Lower lobe of right lung (tissue), 2 donors: ENCODE results near the gene RIPOR3. TPM values are rescaled to one million over a fixed set of nuclear protein-coding genes. Genes with fewer than 3 reads are reported as not detected.

Experiments
- ATAC-seq, 2 donors: fragments of 200-7000 bp; cut with Tn5 transposase; one replicate each; pipeline ENCODE4 v1.9.1; 2020 to 2022; ENCODE audit warnings: mild to moderate bottlenecking in 2 of 2, moderate library complexity in 2 of 2
- DNase-seq: peaks from one replicate; pipeline ENCODE4 v3.0.0-alpha.2; 2020
- H3K27ac ChIP-seq: fragments of 200-600 bp; one replicate; pipeline ENCODE4 v1.8.0; 2022
- H3K27me3 ChIP-seq: fragments of 200-600 bp; one replicate; pipeline ENCODE4 v1.8.0; 2022; ENCODE audit warnings: low read depth
- H3K36me3 ChIP-seq: fragments of 200-600 bp; one replicate; pipeline ENCODE4 v1.8.0; 2022; ENCODE audit warnings: mild to moderate bottlenecking
- H3K4me1 ChIP-seq: fragments of 200-600 bp; one replicate; pipeline ENCODE4 v1.8.0; 2022
- H3K4me3 ChIP-seq: fragments of 200-600 bp; one replicate; pipeline ENCODE4 v1.8.0; 2022; ENCODE audit warnings: mild to moderate bottlenecking
- H3K9me3 ChIP-seq: fragments of 200-600 bp; one replicate; pipeline ENCODE4 v1.8.0; 2022
- intact Hi-C: fragments of 100-400 bp; cut with DNase I; formaldehyde crosslinking; loops from one replicate; pipeline ENCODE4 v1.11.0; 2022
- total RNA-seq: library from RNA; stranded (reverse); fragmentation: NEBNext Ultra II Directional; extraction: Animal tissue kit (Norgen Biotek cat#: 25700); gene quantifications from one replicate; pipeline ENCODE4 v1.2.1, GENCODE V29; 2021
- TF ChIP-seq, protein P1 (sequence below): fragments of 200-600 bp; IDR thresholded peaks from one replicate; pipeline ENCODE4 v1.8.0; 2022; ENCODE audit warnings: antibody characterized with exemption, mild to moderate bottlenecking
- donor health status: DM: no; HTN: yes; CAD: no; lungs with severe emphysema.

Gene RIPOR3
- total RNA-seq, 1 donor from 2014 or later: 11.0 TPM

DNA sequence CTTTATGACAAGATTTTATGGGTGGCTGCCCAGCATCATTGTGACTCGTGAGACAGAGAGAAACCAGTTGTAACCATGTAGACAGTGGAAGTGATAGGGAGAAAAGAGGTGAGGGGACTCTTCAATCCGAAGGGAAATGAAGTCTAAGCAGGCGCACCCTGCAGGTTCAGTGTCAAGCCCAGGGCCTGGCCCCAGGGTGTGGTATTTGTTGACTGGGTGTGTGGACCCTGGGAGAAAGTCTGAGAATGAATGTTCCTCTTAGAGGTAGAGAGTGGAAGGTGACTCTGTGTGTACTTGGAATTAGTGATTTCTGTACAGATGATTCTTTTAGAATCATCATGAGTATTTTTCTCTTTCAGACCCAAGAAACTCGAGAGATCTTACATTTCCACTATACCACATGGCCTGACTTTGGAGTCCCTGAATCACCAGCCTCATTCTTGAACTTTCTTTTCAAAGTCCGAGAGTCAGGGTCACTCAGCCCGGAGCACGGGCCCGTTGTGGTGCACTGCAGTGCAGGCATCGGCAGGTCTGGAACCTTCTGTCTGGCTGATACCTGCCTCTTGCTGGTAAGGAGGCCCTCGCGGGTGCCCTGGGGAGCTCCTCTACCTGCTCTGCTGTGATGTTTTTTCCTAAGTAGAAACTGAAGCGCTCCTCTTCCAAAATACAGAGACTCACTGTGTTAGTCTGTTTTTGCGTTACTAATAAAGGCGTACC lies 113.1 kb downstream of the RIPOR3 start:
- intact Hi-C loops: loop anchor here (10.0 kb wide), 2 partner anchors 63 to 103 kb away; partner anchors contain the start of gene PTPN1
- Histone ChIP-seq H3K4me3 (no peak overlapping the region), H3K27ac (no peak overlapping the region), H3K27me3 (no peaks in the 10 kb centered on the region), H3K36me3 (peaks cover 99% of the 10 kb centered on the region), H3K4me1 (peaks cover 19% of the 10 kb centered on the region), H3K9me3 (no peaks in the 10 kb centered on the region)
- TF ChIP-seq, protein P1, sequence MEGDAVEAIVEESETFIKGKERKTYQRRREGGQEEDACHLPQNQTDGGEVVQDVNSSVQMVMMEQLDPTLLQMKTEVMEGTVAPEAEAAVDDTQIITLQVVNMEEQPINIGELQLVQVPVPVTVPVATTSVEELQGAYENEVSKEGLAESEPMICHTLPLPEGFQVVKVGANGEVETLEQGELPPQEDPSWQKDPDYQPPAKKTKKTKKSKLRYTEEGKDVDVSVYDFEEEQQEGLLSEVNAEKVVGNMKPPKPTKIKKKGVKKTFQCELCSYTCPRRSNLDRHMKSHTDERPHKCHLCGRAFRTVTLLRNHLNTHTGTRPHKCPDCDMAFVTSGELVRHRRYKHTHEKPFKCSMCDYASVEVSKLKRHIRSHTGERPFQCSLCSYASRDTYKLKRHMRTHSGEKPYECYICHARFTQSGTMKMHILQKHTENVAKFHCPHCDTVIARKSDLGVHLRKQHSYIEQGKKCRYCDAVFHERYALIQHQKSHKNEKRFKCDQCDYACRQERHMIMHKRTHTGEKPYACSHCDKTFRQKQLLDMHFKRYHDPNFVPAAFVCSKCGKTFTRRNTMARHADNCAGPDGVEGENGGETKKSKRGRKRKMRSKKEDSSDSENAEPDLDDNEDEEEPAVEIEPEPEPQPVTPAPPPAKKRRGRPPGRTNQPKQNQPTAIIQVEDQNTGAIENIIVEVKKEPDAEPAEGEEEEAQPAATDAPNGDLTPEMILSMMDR: no peak
- ATAC-seq: no peak
- peak; percentile 23 for DNase-seq

DNA sequence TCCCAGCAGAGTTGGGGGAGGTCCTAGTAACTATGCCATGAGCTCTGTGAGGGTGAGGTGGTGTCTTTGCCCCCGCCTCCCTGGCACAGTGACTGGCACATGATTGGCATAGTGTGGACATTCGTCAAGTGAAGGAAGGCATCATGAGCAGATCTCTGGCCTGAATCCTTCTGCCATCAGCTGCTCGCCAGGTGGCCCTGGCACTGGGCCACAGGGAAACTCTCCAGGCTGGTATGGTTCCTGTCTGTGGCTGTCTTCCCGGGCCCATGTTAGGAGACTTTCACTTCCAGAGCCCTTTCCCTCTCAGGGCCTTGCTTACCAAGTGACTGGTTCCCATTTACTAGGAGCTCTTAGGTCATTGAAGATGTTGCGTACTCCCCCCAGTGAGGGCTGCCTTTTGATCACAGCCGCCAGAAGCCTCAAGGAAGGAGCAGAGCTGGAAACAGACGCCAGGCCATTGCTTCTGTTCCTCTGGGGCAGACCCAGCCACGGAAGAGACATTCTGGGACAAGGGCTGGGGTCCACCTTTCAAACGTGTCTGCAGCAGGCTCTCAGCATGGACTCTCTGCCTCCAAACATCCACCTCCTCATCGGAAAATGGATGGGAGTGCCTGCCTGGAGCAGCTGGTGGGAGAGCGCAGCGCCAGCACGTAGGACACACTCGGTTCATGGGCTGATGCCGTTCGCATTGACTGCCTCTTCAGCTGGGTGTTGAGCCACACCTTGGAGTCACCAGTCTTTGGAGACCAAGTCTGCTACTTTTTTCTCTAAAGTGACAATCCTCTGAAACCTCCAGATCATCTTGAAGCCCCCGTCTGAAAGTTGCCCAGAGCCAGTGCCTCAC lies 113.9 kb downstream of the RIPOR3 start:
- DNase-seq: peak; percentile 71
- Histone ChIP-seq H3K4me3 (no peak overlapping the region), H3K27me3 (no peaks in the 10 kb centered on the region), H3K9me3 (no peaks in the 10 kb centered on the region), H3K4me1 (peaks cover 27% of the 10 kb centered on the region), H3K36me3 (peaks cover 99% of the 10 kb centered on the region), H3K27ac (peak overlapping the region; percentile 26)
- peak; percentile 28 to 47 for ATAC-seq
- TF ChIP-seq, protein P1: no peak
- intact Hi-C loops: loop anchor here (10.0 kb wide), 2 partner anchors 63 to 103 kb away; partner anchors contain the start of gene PTPN1

DNA sequence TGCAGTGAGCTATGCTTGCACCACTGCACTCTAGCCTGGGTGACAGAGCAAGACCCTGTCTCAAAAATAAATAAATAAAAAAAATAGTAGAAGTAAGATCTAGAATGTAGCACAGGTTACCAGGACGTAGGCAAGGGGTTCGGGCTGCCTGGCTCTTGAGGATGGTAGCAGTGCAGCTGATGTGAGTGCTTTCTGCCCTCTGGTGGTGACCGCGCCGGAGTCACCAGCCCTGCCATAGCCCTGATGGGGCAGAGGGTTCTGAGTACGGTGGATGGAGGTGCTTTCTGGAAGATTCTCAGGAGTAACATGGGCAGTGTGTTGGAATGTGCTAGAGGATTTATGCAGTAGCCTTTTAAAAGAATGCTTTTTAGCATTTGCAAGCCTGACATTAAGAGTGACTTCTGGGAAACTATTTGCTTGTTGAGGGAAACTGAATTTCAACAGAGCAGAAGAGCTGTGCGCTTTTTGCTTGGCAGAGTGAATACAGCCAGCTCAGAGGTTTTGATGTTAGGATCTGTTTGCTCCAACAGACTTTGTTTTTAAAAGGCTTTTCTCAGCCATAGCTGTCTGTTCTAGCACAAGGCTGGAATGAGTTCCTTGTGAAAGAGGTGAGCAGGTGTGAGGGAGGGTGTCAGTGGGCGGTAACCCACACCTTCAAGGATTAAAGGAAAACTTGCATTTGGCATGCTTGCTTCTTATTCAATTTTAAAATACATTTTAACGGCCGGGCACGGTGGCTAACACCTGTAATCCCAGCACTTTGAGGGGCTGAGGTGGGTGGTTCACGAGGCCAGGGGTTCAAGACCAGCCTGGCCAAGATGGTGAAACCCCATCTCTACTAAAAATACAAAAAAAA lies 115.2 kb downstream of the RIPOR3 start:
- TF ChIP-seq, protein P1: peak; percentile 82
- intact Hi-C loops: loop anchor here (10.0 kb wide), 2 partner anchors 61 to 101 kb away; partner anchors contain the start of gene PTPN1
- peak; percentile 77 to 79 for ATAC-seq
- no peaks in the 10 kb centered on the region for H3K27me3 ChIP-seq
- no peak overlapping the region for H3K4me3 ChIP-seq
- H3K9me3 ChIP-seq: no peaks in the 10 kb centered on the region
- H3K27ac ChIP-seq: no peak overlapping the region
- peak; percentile 83 for DNase-seq
- peaks cover 90% of the 10 kb centered on the region for H3K36me3 ChIP-seq
- peaks cover 40% of the 10 kb centered on the region for H3K4me1 ChIP-seq

DNA sequence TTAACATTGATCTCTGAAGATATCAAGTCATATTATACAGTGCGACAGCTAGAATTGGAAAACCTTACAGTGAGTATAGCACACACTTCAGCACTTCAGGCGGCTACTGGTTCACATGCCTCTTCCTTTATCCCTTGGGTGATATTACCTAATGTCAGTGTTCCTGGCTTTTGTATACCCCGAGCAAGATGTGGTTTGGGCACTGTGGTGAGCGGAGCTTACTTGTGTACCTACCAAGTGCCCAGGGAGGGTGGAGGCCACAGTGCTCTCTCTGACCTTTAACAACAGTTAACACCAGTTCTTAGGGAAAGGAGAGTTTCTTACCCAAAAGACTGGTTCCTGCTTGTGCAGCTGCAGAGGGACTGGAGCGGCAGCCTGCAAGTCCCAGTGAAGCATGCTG lies 116.8 kb downstream of the RIPOR3 start:
- no peak for DNase-seq
- H3K9me3 ChIP-seq: no peaks in the 10 kb centered on the region
- intact Hi-C loops: loop anchor here (10.0 kb wide), 2 partner anchors 60 to 100 kb away; partner anchors contain the start of gene PTPN1
- no peak for ATAC-seq
- H3K36me3 ChIP-seq: peaks cover 89% of the 10 kb centered on the region
- no peak overlapping the region for H3K4me3 ChIP-seq
- H3K27ac ChIP-seq: no peak overlapping the region
- no peaks in the 10 kb centered on the region for H3K27me3 ChIP-seq
- TF ChIP-seq, protein P1: no peak
- H3K4me1 ChIP-seq: peaks cover 43% of the 10 kb centered on the region

DNA sequence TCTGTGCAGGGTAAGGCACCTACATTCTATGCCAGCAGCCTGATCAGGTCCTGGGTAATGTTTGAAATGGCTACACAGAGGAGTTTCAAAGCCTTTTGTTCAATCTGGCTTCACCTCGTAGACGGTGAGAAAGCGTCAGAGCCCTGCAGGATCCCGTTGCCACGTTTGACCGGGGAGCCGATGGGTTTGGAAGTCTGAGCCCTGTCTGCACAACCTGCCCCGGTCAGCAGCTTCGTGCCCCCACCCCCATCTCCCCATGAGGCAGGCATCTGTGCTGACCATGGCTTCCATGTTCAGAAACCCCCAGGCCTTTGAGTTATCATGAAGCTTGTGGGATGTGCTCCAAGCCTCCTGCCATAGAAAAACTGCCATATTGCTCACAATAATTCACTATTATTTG lies 117.2 kb downstream of the RIPOR3 start:
- Histone ChIP-seq H3K36me3 (peaks cover 88% of the 10 kb centered on the region), H3K27me3 (no peaks in the 10 kb centered on the region), H3K27ac (peak overlapping the region; percentile 51), H3K4me1 (peaks cover 43% of the 10 kb centered on the region), H3K4me3 (no peak overlapping the region), H3K9me3 (no peaks in the 10 kb centered on the region)
- TF ChIP-seq, protein P1: no peak
- intact Hi-C loops: loop anchor here (10.0 kb wide), 2 partner anchors 59 to 99 kb away; partner anchors contain the start of gene PTPN1
- no peak for ATAC-seq
- no peak for DNase-seq
